ENCODE measurements around the gene AHNAK2.
"Not testable (repeated sequence)": the region's sequence is repeated elsewhere in the genome, so short reads cannot be mapped to it uniquely, and the experiment has no call there.

AHNAK2 gene

GRCh38 chr14:104924421-104925213 is 53.6 kb downstream of the AHNAK2 start, which contains the start of gene PLD4:
TSS of gene PLD4 (plus strand) at chr14:104924879. CDS start at chr14:104927141, 2,262 bp downstream.
- FAIRE-seq = no peak

- FAIRE-seq = no peak
These were observed 54.3 kb downstream of the AHNAK2 start for GRCh38 chr14:104923640-104924420.

- FAIRE-seq = no peak
These were observed 58.2 kb downstream of the AHNAK2 start for GRCh38 chr14:104919993-104920315.

GRCh38 chr14:104919152-104919992 is 58.8 kb downstream of the AHNAK2 start:
- FAIRE-seq = not testable (repeated sequence)

- no peak for FAIRE-seq
These were observed 60.2 kb downstream of the AHNAK2 start for GRCh38 chr14:104917993-104918392.

- no peak for FAIRE-seq
These were observed 61.1 kb downstream of the AHNAK2 start for GRCh38 chr14:104917116-104917515.

GRCh38 chr14:104913435-104913834 is 64.7 kb downstream of the AHNAK2 start:
- FAIRE-seq = no peak

GRCh38 chr14:104912053-104912452 is 66.1 kb downstream of the AHNAK2 start:
- no peak for FAIRE-seq

GRCh38 chr14:104908303-104908702 is 69.9 kb downstream of the AHNAK2 start:
- FAIRE-seq = no peak

GRCh38 chr14:104905579-104905933 is 72.6 kb downstream of the AHNAK2 start:
- FAIRE-seq = not testable (repeated sequence)

- not testable (repeated sequence) for FAIRE-seq
These were observed 73.3 kb downstream of the AHNAK2 start for GRCh38 chr14:104904650-104905578.

GRCh38 chr14:104903990-104904389 is 74.2 kb downstream of the AHNAK2 start:
- FAIRE-seq = no peak

GRCh38 chr14:104900639-104901512 is 77.3 kb downstream of the AHNAK2 start:
- FAIRE-seq = no peak

- no peak for FAIRE-seq
These were observed 78.4 kb downstream of the AHNAK2 start for GRCh38 chr14:104899781-104900180.

- FAIRE-seq = no peak
These were observed 79.2 kb downstream of the AHNAK2 start for GRCh38 chr14:104898870-104899510.

GRCh38 chr14:104898195-104898558 is 80.0 kb downstream of the AHNAK2 start:
- no peak for FAIRE-seq

GRCh38 chr14:104897330-104898194 is 80.6 kb downstream of the AHNAK2 start:
- no peak for FAIRE-seq

GRCh38 chr14:104895786-104896661 is 82.2 kb downstream of the AHNAK2 start:
- no peak for FAIRE-seq

All from endometrium (tissue), 2 donors.